ENCODE data around the gene ATAT1. TPM values are rescaled to one million over a fixed set of nuclear protein-coding genes. Genes with fewer than 3 reads are reported as not detected.

ATAT1 gene
- total and polyA plus RNA-seq, 2 of the 13 experiments (the other 11 are each of a cell fraction or from before 2014, with no cell fraction given), result 9.2 to 23.6 TPM

GRCh38 chr6:30626484-30627366 is at the start of gene ATAT1 (continued):
- TF ChIP-seq TERF1 (CRISPR knock-in tag; IDR thresholded peaks at IDR 0.05), result no peak
- TF ChIP-seq ZBED4 (CRISPR knock-in tag; IDR thresholded peaks at IDR 0.05; ENCODE audit: borderline replicate concordance), result peak; percentile 93
- peak; percentile 19 for TF ChIP-seq JARID2 (CRISPR knock-in tag; IDR thresholded peaks at IDR 0.05; ENCODE audit: insufficient replicate concordance)
- no peak for TF ChIP-seq MTA3 (CRISPR knock-in tag; IDR thresholded peaks at IDR 0.05)
- peak; percentile 47; the same call in 1 of the 2 replicates for TF ChIP-seq GTF3A (CRISPR knock-in tag; conservative IDR thresholded peaks at IDR 0.05)
- peak; percentile 68 for TF ChIP-seq CHD2 (IDR thresholded peaks at IDR 0.05; ENCODE audit: low read depth, low read length)
- TF ChIP-seq AHR (CRISPR knock-in tag; IDR thresholded peaks at IDR 0.05), result no peak
- 0 out of 2 replicates have a peak, but pooled peaks have one; percentile 65 for TF ChIP-seq KLF15 (CRISPR knock-in tag; IDR thresholded peaks at IDR 0.05; ENCODE audit: borderline replicate concordance)
- no peak for TF ChIP-seq RARG (CRISPR knock-in tag; IDR thresholded peaks at IDR 0.05; ENCODE audit: low read depth)
- TF ChIP-seq AKAP8 (CRISPR knock-in tag; IDR thresholded peaks at IDR 0.05), result peak; percentile 95
- TF ChIP-seq SRSF1 (optimal IDR thresholded peaks at IDR 0.05; ENCODE audit: low read depth, low read length), result peak; percentile 94
- TF ChIP-seq GATAD2A (CRISPR knock-in tag; IDR thresholded peaks at IDR 0.05), result peak; percentile 62; the same call in 1 of the 2 replicates
- peak; percentile 68 for TF ChIP-seq POGZ (CRISPR knock-in tag; IDR thresholded peaks at IDR 0.05)
- TF ChIP-seq RCOR2 (CRISPR knock-in tag; IDR thresholded peaks at IDR 0.05), result no peak
- TF ChIP-seq SRY (CRISPR knock-in tag; IDR thresholded peaks at IDR 0.05), result peak; percentile 63
- TF ChIP-seq IKZF4 (CRISPR knock-in tag; IDR thresholded peaks at IDR 0.05; ENCODE audit: borderline replicate concordance, low read depth, not compliant biosample characterization), result no peak
- peak; percentile 88 for TF ChIP-seq HIC2 (CRISPR knock-in tag; IDR thresholded peaks at IDR 0.05; ENCODE audit: low read depth)
- TF ChIP-seq CEBPB (IDR thresholded peaks at IDR 0.05; ENCODE audit: borderline replicate concordance, low read depth, low read length), result no peak
- no peak for TF ChIP-seq ZNF367 (CRISPR knock-in tag; IDR thresholded peaks at IDR 0.05; ENCODE audit: borderline replicate concordance)
- no peak; the same call in 1 of the 2 replicates for TF ChIP-seq MEIS2 (CRISPR knock-in tag; IDR thresholded peaks at IDR 0.05)
- no peak for TF ChIP-seq ZMAT5 (CRISPR knock-in tag; IDR thresholded peaks at IDR 0.05; ENCODE audit: borderline replicate concordance, low read depth)
- TF ChIP-seq ZNF629 (CRISPR knock-in tag; conservative IDR thresholded peaks at IDR 0.05), result no peak; the same call in 1 of the 2 replicates
- peak; percentile 92 for TF ChIP-seq SALL1 (CRISPR knock-in tag; IDR thresholded peaks at IDR 0.05)
